WTC11 (cell line): ENCODE results near the gene PCDHA12. TPM values are rescaled to one million over a fixed set of nuclear protein-coding genes. Genes with fewer than 3 reads are reported as not detected.

ENCODE experiments used
- ATAC-seq: fragments of 200-7000 bp; cut with Tn5 transposase; 2 replicates; pipeline ENCODE4 v1.10.0; 2021; ENCODE audit warnings: mild to moderate bottlenecking, moderate library complexity
- CTCF ChIA-PET: fragments of 300-600 bp; sonication (Branson Sonifier 250); formaldehyde crosslinking; loops from one replicate; lab custom pipeline; 2021; ENCODE audit warnings: antibody characterized with exemption; lab: Charles Lee
- POLR2A ChIA-PET: fragments of 350-600 bp; sonication (Branson Sonifier 250); formaldehyde crosslinking; loops from one replicate; lab custom pipeline; 2021; ENCODE audit warnings: antibody characterized with exemption; lab: Charles Lee
- DNase-seq: peaks from one replicate; pipeline ENCODE4 v3.0.0; 2021; ENCODE audit warnings: low spot score
- H3K27ac Mint-ChIP-seq: 2 replicates; pipeline ENCODE4 v1.8.0; 2021; ENCODE audit warnings: mixed read lengths
- H3K27me3 Mint-ChIP-seq: 2 replicates; pipeline ENCODE4 v1.8.0; 2021; ENCODE audit warnings: low read depth, mild to moderate bottlenecking, moderate library complexity, mixed read lengths
- H3K36me3 Mint-ChIP-seq: 2 replicates; pipeline ENCODE4 v1.8.0; 2021; ENCODE audit warnings: mixed read lengths
- H3K4me1 Mint-ChIP-seq: 2 replicates; pipeline ENCODE4 v1.8.0; 2022; ENCODE audit warnings: mixed read lengths
- H3K4me3 Mint-ChIP-seq: 2 replicates; pipeline ENCODE4 v1.8.0; 2021; ENCODE audit warnings: mild to moderate bottlenecking, moderate library complexity, mixed read lengths
- H3K9me3 Mint-ChIP-seq: 2 replicates; pipeline ENCODE4 v1.8.0; 2021; ENCODE audit warnings: mixed read lengths
- FOXJ3 ChIP-seq: sonication (generic); formaldehyde crosslinking; IDR thresholded peaks from 2 replicates; pipeline ENCODE4 v1.9.0; 2021; ENCODE audit warnings: missing genetic modification reagents, mild to moderate bottlenecking, borderline replicate concordance
- IRF2 ChIP-seq: sonication (generic); formaldehyde crosslinking; IDR thresholded peaks from 2 replicates; pipeline ENCODE4 v1.8.0; 2022; ENCODE audit warnings: low read depth, missing genetic modification reagents, borderline replicate concordance
- MXD4 ChIP-seq: fragments of 250-450 bp; sonication (Bioruptor Pico); IDR thresholded peaks from 2 replicates; pipeline ENCODE4 v1.8.0; 2021; ENCODE audit warnings: mild to moderate bottlenecking, moderate library complexity, borderline replicate concordance
- MYBL2 ChIP-seq: sonication (generic); formaldehyde crosslinking; IDR thresholded peaks from 2 replicates; pipeline ENCODE4 v1.8.1; 2023; ENCODE audit warnings: mild to moderate bottlenecking, moderate library complexity, missing genetic modification reagents
- NFE2L1 ChIP-seq: sonication (generic); formaldehyde crosslinking; IDR thresholded peaks from 2 replicates; pipeline ENCODE4 v1.8.1; 2023; ENCODE audit warnings: missing genetic modification reagents
- OVOL2 ChIP-seq: fragments of 250-450 bp; sonication (Bioruptor Pico); IDR thresholded peaks from 2 replicates; pipeline ENCODE4 v1.9.0; 2021; ENCODE audit warnings: mild to moderate bottlenecking, borderline replicate concordance
- SOX15 ChIP-seq: fragments of 250-450 bp; sonication (Bioruptor Pico); IDR thresholded peaks from 2 replicates; pipeline ENCODE4 v1.9.0; 2021; ENCODE audit warnings: mild to moderate bottlenecking
- ZBTB21 ChIP-seq: sonication (generic); formaldehyde crosslinking; IDR thresholded peaks from 2 replicates; pipeline ENCODE4 v1.8.1; 2023; ENCODE audit warnings: mild to moderate bottlenecking, missing genetic modification reagents, borderline replicate concordance
- total RNA-seq: library from RNA; stranded (reverse); gene quantifications from 3 replicates; pipeline ENCODE4 v1.2.3, GENCODE V29; 2021
- TF ChIP-seq, protein P1 (sequence below): sonication (generic); formaldehyde crosslinking; IDR thresholded peaks from 2 replicates; pipeline ENCODE4 v1.8.1; 2023; ENCODE audit warnings: mild to moderate bottlenecking, moderate library complexity, missing genetic modification reagents
- TF ChIP-seq, protein P2 (sequence below): sonication (generic); formaldehyde crosslinking; IDR thresholded peaks from 2 replicates; pipeline ENCODE4 v1.8.0; 2022; ENCODE audit warnings: mild to moderate bottlenecking, missing genetic modification reagents
- TF ChIP-seq, protein P3 (sequence below): sonication (generic); formaldehyde crosslinking; IDR thresholded peaks from 2 replicates; pipeline ENCODE4 v1.8.1; 2022; ENCODE audit warnings: missing genetic modification reagents, borderline replicate concordance
- TF ChIP-seq, protein P4 (sequence below): fragments of 250-450 bp; sonication (Bioruptor Pico); IDR thresholded peaks from 2 replicates; pipeline ENCODE4 v1.8.0; 2021; ENCODE audit warnings: mild to moderate bottlenecking
- TF ChIP-seq, protein P5 (sequence below): sonication (generic); formaldehyde crosslinking; IDR thresholded peaks from 2 replicates; pipeline ENCODE4 v1.8.1; 2023; ENCODE audit warnings: mild to moderate bottlenecking, missing genetic modification reagents
- TF ChIP-seq, protein P6 (sequence below): fragments of 250-450 bp; sonication (Bioruptor Pico); IDR thresholded peaks from 2 replicates; pipeline ENCODE4 v1.9.0; 2021; ENCODE audit warnings: mild to moderate bottlenecking

The PCDHA12 gene
- total RNA-seq, 1 experiment from 2014 or later: 9.6 TPM

DNA sequence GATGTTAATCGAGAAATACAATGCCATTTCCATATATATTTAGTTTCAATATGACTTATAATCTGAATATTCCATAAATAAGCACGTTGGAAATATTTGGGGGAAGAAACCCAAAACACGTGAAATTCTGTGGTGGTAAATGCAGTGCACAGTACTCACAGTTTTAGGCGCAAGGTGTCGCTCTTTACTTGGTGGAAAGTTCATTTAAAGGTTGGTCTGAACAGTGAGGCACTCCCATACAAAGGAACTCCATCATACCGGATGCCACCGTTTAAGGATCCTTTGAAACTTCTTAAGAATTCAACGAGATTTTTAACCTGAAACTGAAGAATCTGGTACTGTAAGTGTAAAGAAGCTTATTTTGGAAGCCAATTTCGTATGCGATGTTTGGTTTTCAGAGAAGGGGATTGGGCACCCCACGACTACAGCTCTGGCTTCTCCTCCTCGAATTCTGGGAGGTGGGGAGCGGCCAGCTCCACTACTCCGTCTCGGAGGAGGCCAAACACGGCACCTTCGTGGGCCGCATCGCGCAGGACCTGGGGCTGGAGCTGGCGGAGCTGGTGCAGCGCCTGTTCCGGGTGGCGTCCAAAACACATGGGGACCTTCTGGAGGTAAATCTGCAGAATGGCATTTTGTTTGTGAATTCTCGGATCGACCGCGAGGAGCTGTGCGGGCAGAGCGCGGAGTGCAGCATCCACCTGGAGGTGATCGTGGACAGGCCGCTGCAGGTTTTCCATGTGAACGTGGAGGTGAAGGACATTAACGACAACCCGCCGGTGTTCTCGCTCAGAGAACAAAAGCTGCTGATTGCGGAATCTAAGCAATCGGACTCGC lies 6.2 kb upstream of the PCDHA12 start, which contains the start of gene PCDHA11:
PCDHA11 (plus strand) TSS at position 237 of the 834 bp plus-strand sequence; CDS start at position 384, 147 bp downstream.
- DNase-seq (no peak), ATAC-seq (peak; percentile 93)
- ChIA-PET CTCF (interaction anchor here (0.6 to 4.7 kb wide), 48 partner anchors 9 to 366 kb away, joined by 3 to 99 read pairs (median 5); partner anchors contain the start of genes HARS1, HARS2, PCDHA1 and PCDHA10), POLR2A (interaction anchor here (0.6 to 1.8 kb wide), 5 partner anchors 13 to 183 kb away, joined by 3 to 13 read pairs (median 3); partner anchors contain the start of gene PCDHA10)
- Mint-ChIP-seq H3K4me3 (peak within 1 kb of the TSS; percentile 88), H3K27me3 (no peaks in the 10 kb centered on the region), H3K4me1 (peaks cover 16% of the 10 kb centered on the region), H3K9me3 (peaks cover 4% of the 10 kb centered on the region), H3K36me3 (peaks cover 33% of the 10 kb centered on the region), H3K27ac (peak within 1 kb of the TSS; percentile 78)
- TF ChIP-seq, protein P1, sequence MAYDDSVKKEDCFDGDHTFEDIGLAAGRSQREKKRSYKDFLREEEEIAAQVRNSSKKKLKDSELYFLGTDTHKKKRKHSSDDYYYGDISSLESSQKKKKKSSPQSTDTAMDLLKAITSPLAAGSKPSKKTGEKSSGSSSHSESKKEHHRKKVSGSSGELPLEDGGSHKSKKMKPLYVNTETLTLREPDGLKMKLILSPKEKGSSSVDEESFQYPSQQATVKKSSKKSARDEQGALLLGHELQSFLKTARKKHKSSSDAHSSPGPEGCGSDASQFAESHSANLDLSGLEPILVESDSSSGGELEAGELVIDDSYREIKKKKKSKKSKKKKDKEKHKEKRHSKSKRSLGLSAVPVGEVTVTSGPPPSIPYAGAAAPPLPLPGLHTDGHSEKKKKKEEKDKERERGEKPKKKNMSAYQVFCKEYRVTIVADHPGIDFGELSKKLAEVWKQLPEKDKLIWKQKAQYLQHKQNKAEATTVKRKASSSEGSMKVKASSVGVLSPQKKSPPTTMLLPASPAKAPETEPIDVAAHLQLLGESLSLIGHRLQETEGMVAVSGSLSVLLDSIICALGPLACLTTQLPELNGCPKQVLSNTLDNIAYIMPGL (CRISPR knock-in tag): peak; percentile 46; the same call in 1 of the 2 replicates
- no peak for TF ChIP-seq FOXJ3 (CRISPR knock-in tag)
- TF ChIP-seq, protein P2, sequence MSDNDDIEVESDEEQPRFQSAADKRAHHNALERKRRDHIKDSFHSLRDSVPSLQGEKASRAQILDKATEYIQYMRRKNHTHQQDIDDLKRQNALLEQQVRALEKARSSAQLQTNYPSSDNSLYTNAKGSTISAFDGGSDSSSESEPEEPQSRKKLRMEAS (CRISPR knock-in tag): 0 out of 2 replicates have a peak, but pooled peaks have one; percentile 17

DNA sequence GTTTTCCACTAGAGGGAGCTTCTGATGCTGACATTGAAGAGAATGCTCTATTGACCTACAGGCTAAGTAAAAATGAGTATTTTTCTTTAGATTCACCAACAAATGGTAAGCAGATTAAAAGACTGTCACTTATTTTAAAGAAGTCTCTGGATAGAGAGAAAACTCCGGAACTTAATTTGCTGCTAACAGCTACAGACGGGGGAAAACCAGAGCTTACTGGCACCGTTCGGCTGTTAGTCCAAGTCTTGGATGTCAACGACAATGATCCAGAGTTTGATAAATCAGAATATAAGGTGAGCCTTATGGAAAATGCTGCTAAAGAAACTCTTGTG lies 5.6 kb upstream of the PCDHA12 start:
- ATAC-seq (peak; percentile 61; the same call in 1 of the 2 replicates), DNase-seq (no peak)
- Mint-ChIP-seq H3K27me3 (no peaks in the 10 kb centered on the region), H3K36me3 (peaks cover 30% of the 10 kb centered on the region), H3K4me3 (peak overlapping the region; percentile 88), H3K27ac (peak overlapping the region; percentile 78; the same call in 1 of the 2 replicates), H3K4me1 (peaks cover 21% of the 10 kb centered on the region)
- POLR2A ChIA-PET: interaction anchor here (0.6 to 1.8 kb wide), 4 partner anchors 14 to 182 kb away, joined by 3 to 13 read pairs (median 6); partner anchors contain the start of gene PCDHA10
- TF ChIP-seq OVOL2 (CRISPR knock-in tag) (no peak), NFE2L1 (CRISPR knock-in tag) (no peak), ZBTB21 (CRISPR knock-in tag) (no peak), MXD4 (CRISPR knock-in tag) (no peak), MYBL2 (no peak), SOX15 (CRISPR knock-in tag) (no peak), IRF2 (CRISPR knock-in tag) (no peak), FOXJ3 (CRISPR knock-in tag) (no peak)
- TF ChIP-seq, protein P3, sequence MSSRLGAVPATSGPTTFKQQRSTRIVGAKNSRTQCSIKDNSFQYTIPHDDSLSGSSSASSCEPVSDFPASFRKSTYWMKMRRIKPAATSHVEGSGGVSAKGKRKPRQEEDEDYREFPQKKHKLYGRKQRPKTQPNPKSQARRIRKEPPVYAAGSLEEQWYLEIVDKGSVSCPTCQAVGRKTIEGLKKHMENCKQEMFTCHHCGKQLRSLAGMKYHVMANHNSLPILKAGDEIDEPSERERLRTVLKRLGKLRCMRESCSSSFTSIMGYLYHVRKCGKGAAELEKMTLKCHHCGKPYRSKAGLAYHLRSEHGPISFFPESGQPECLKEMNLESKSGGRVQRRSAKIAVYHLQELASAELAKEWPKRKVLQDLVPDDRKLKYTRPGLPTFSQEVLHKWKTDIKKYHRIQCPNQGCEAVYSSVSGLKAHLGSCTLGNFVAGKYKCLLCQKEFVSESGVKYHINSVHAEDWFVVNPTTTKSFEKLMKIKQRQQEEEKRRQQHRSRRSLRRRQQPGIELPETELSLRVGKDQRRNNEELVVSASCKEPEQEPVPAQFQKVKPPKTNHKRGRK (CRISPR knock-in tag): no peak
- TF ChIP-seq, protein P4, sequence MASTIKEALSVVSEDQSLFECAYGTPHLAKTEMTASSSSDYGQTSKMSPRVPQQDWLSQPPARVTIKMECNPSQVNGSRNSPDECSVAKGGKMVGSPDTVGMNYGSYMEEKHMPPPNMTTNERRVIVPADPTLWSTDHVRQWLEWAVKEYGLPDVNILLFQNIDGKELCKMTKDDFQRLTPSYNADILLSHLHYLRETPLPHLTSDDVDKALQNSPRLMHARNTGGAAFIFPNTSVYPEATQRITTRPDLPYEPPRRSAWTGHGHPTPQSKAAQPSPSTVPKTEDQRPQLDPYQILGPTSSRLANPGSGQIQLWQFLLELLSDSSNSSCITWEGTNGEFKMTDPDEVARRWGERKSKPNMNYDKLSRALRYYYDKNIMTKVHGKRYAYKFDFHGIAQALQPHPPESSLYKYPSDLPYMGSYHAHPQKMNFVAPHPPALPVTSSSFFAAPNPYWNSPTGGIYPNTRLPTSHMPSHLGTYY (CRISPR knock-in tag): no peak
- TF ChIP-seq, protein P5, sequence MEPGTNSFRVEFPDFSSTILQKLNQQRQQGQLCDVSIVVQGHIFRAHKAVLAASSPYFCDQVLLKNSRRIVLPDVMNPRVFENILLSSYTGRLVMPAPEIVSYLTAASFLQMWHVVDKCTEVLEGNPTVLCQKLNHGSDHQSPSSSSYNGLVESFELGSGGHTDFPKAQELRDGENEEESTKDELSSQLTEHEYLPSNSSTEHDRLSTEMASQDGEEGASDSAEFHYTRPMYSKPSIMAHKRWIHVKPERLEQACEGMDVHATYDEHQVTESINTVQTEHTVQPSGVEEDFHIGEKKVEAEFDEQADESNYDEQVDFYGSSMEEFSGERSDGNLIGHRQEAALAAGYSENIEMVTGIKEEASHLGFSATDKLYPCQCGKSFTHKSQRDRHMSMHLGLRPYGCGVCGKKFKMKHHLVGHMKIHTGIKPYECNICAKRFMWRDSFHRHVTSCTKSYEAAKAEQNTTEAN (CRISPR knock-in tag): no peak
- TF ChIP-seq, protein P6, sequence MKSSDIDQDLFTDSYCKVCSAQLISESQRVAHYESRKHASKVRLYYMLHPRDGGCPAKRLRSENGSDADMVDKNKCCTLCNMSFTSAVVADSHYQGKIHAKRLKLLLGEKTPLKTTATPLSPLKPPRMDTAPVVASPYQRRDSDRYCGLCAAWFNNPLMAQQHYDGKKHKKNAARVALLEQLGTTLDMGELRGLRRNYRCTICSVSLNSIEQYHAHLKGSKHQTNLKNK (CRISPR knock-in tag): no peak
- TF ChIP-seq, all 79 proteins: peak for 0
- H3K9me3 Mint-ChIP-seq: peaks cover 4% of the 10 kb centered on the region
- CTCF ChIA-PET: interaction anchor here (0.6 to 4.7 kb wide), 47 partner anchors 8 to 365 kb away, joined by 3 to 99 read pairs (median 5); partner anchors contain the start of genes HARS1, HARS2, PCDHA1 and PCDHA10
